Astrocyte of the spinal cord (primary cell): Measurements from ENCODE around the gene RTP1.

Experiments used
- DNase-seq: peaks from one replicate; pipeline ENCODE4 v3.0.0; 2011; ENCODE audit warnings: low read depth, low spot score
- H3K4me3 ChIP-seq: 2 replicates; pipeline ENCODE4 v1.5.1; 2011; ENCODE audit warnings: low read depth, mild to moderate bottlenecking, low read length, moderate library complexity
- CTCF ChIP-seq: IDR thresholded peaks from 2 replicates; pipeline ENCODE4 v1.5.1; 2012; ENCODE audit warnings: low read depth, mild to moderate bottlenecking, low read length, inconsistent platforms
- in situ Hi-C: cut with HindIII; loops from 2 replicates; pipeline ENCODE4 v1.10.0; 2017; ENCODE audit warnings: low sequenced_read_pairs

RTP1 gene

GRCh38 chr3:187212705-187213104 lies 15.4 kb downstream of the RTP1 start:
- in situ Hi-C loops = no loop called here
- no peak for TF ChIP-seq CTCF
- no peak overlapping the region for H3K4me3 ChIP-seq
- no peak for DNase-seq

DNA sequence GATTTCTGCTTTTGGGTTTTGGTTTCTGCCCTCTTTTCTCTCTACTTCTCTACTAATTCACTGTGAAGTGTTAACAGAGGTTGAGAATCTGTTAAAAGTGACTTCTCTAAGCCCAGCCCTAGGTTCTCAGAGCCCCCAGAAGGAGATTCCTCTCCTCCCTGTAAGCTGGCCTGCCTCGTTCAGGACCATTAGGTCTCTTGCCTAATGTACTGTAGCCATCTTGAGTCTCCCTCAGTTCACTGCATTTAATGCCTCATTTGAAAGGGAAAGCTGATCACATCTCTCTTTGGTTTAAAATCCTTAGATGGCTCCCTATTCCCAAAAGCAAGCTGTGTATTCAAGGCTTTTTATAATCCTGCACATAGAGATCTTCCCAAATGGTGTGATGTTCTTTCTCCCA lies 16.3 kb downstream of the RTP1 start:
- TF ChIP-seq CTCF = no peak
- DNase-seq = no peak
- in situ Hi-C loops = no loop called here
- no peak overlapping the region for H3K4me3 ChIP-seq

- no peak for TF ChIP-seq CTCF
- H3K4me3 ChIP-seq = no peak overlapping the region
- in situ Hi-C loops = no loop called here
- DNase-seq = no peak
Measured at GRCh38 chr3:187215460-187215859, 18.2 kb downstream of the RTP1 start.

- DNase-seq = no peak
- H3K4me3 ChIP-seq = no peak overlapping the region
- TF ChIP-seq CTCF = no peak
- in situ Hi-C loops = no loop called here
Measured at GRCh38 chr3:187222801-187223200, 25.5 kb downstream of the RTP1 start.

DNA sequence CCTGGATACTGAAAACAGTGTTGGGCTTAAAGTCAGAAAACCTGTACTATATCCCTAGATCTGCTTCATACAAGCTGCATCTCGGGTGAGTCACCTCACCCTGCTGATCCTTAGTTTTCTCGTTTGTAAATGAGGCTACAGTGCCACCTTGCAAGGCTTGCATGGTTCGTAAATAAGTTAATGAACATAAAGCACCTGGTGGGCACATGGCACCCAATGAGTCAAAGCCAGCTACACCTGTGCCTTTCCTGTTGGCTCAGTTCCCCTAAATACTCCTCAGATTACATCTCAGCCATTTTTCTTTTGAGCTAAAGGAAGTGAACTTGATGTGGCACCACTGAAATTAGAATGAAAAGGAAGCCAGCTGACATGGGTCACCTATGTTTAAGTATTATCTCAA lies 26.5 kb downstream of the RTP1 start:
- DNase-seq = no peak
- no peak overlapping the region for H3K4me3 ChIP-seq
- no peak for TF ChIP-seq CTCF
- in situ Hi-C loops = no loop called here

- peak; percentile 52 for DNase-seq
- in situ Hi-C loops = no loop called here
- no peak overlapping the region for H3K4me3 ChIP-seq
- no peak for TF ChIP-seq CTCF
Measured at GRCh38 chr3:187227658-187228258, 30.5 kb downstream of the RTP1 start.

DNA sequence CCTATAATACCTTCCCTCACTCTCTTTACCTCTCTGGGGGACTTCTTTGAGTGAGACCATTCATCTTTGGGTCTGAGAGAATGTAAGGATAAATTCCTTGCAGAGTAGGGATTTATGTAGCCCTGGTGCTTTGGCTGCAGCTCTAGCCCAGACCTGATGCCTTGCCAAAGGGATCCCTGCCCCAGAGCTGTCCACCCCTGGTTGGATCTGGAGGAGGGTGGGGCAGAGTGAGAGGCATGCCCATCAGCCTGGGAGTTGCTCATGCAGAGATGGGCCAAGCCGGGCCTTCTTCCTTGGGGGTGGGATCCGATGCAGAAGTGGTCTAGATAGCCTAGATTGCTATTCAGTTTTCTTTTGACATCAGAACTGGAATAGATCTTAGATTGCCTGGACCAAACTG lies 31.5 kb downstream of the RTP1 start:
- no peak for DNase-seq
- no peak overlapping the region for H3K4me3 ChIP-seq
- no peak for TF ChIP-seq CTCF
- in situ Hi-C loops = no loop called here
